ENCODE data around the gene TRIM40.

- TF ChIP-seq REST (IDR thresholded peaks at IDR 0.05; ENCODE audit: insufficient read depth in 1 of 2, low read depth in 2 of 2, low read length in 2 of 2) (no peak), POLR2AphosphoS5 (IDR thresholded peaks at IDR 0.05; ENCODE audit: low read depth, low read length) (no peak), SIN3A (IDR thresholded peaks at IDR 0.05; ENCODE audit: borderline replicate concordance, insufficient read depth, low read length) (no peak), FOXP2 (optimal IDR thresholded peaks at IDR 0.05; ENCODE audit: borderline replicate concordance, extremely low read depth, extremely low read length, insufficient read depth) (no peak), TAF1 (IDR thresholded peaks at IDR 0.05; ENCODE audit: borderline replicate concordance, insufficient read depth, low read length) (no peak)
These were observed 48.1 kb upstream of the TRIM40 start for GRCh38 chr6:30087876-30088275.

Data from PFSK-1 (cell line).